Measurements from ENCODE around the gene NUDT4B. TPM values are rescaled to one million over a fixed set of nuclear protein-coding genes. Genes with fewer than 3 reads are reported as not detected.
A peak's percentile ranks its signal among the peaks of the same experiment; 100 is the strongest.
"Not testable (repeated sequence)": the region's sequence is repeated elsewhere in the genome, so short reads cannot be mapped to it uniquely, and the experiment has no call there.

Gene NUDT4B
- total RNA-seq, 1 donor: 75.6 TPM

DNA sequence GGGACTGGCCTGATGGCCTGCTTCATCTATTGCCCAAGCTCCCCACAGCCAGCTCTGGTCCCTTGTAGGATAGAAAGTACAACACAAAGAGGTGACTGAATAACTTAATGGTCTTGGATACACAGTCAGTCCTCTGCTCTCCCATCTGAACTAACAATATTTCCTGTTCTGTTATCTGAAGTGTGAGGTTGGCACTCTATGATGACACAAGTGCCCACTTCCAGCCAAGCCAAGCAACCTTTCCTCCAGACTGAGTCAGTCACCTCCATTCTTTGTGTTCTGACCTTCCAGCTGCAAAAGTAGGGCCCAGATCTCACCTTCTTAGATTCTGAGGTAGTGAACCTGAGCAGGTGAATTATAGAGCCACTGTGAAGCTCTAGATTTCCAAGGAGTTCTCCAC lies 8.9 kb downstream of the NUDT4B start:
- not testable (repeated sequence) for H3K4me1 ChIP-seq (ENCODE audit: insufficient read depth, low read length); H3K4me3 ChIP-seq (ENCODE audit: insufficient read depth, low read length); H3K27me3 ChIP-seq (ENCODE audit: insufficient read depth, low read length); H3K4me2 ChIP-seq (ENCODE audit: insufficient read depth, low read length); H3K9me3 ChIP-seq (ENCODE audit: low read depth, low read length); H4K20me1 ChIP-seq (ENCODE audit: insufficient read depth, low read length); H3K36me3 ChIP-seq (ENCODE audit: insufficient read depth, low read length); H3K79me2 ChIP-seq (ENCODE audit: insufficient read depth, low read length); H2AFZ ChIP-seq (ENCODE audit: low read length); DNase-seq (ENCODE audit: insufficient read length, low spot score, missing footprints); H3K27ac ChIP-seq (ENCODE audit: low read depth, low read length)

DNA sequence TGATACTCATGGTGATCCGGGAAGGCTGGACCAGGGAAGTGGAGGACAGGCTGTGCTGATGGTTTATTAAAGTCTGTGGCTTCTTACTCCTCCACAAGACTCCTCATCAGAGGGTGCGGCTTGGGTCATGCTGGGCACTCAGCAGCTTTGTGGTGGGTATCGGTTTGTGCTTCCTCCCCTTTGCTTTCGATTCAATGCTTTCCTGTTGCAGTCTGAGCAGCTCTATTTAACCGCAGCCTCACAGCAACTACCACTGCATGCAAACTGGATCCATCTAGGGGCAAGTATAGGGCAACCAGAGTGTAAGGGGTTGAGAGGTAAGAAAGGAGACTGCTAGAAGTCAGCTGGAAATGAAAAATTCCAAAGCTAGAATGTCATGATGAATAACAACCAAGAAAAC lies 9.8 kb downstream of the NUDT4B start:
- not testable (repeated sequence) for H3K36me3 ChIP-seq (ENCODE audit: insufficient read depth, low read length); H3K9me3 ChIP-seq (ENCODE audit: low read depth, low read length); H2AFZ ChIP-seq (ENCODE audit: low read length); H3K27me3 ChIP-seq (ENCODE audit: insufficient read depth, low read length); H3K27ac ChIP-seq (ENCODE audit: low read depth, low read length); DNase-seq (ENCODE audit: insufficient read length, low spot score, missing footprints); H4K20me1 ChIP-seq (ENCODE audit: insufficient read depth, low read length); H3K4me1 ChIP-seq (ENCODE audit: insufficient read depth, low read length); H3K4me3 ChIP-seq (ENCODE audit: insufficient read depth, low read length); H3K4me2 ChIP-seq (ENCODE audit: insufficient read depth, low read length); H3K79me2 ChIP-seq (ENCODE audit: insufficient read depth, low read length)

DNA sequence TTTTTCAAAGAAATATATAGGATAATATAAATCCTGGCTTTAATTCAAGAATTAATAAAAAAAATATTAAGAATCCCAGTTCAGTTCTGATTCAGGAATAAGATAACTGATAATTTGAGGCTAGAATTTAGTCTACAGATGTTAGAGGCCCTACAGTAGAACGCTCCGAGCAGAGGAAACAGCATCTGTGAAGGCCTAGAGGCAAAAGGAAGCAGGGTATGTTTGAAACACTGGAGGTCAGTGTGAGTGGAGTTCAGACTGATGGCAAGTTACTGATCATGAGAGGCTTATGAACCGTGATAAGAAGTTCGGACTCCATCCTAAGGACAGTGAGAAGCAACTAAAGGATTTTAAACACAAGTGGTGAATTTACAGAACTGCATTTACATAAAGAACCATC lies 10.4 kb downstream of the NUDT4B start:
- not testable (repeated sequence) for DNase-seq (ENCODE audit: insufficient read length, low spot score, missing footprints); H3K4me2 ChIP-seq (ENCODE audit: insufficient read depth, low read length); H3K4me3 ChIP-seq (ENCODE audit: insufficient read depth, low read length); H3K27me3 ChIP-seq (ENCODE audit: insufficient read depth, low read length); H3K79me2 ChIP-seq (ENCODE audit: insufficient read depth, low read length); H2AFZ ChIP-seq (ENCODE audit: low read length); H3K36me3 ChIP-seq (ENCODE audit: insufficient read depth, low read length); H3K4me1 ChIP-seq (ENCODE audit: insufficient read depth, low read length); H3K9me3 ChIP-seq (ENCODE audit: low read depth, low read length); H4K20me1 ChIP-seq (ENCODE audit: insufficient read depth, low read length); H3K27ac ChIP-seq (ENCODE audit: low read depth, low read length)

DNA sequence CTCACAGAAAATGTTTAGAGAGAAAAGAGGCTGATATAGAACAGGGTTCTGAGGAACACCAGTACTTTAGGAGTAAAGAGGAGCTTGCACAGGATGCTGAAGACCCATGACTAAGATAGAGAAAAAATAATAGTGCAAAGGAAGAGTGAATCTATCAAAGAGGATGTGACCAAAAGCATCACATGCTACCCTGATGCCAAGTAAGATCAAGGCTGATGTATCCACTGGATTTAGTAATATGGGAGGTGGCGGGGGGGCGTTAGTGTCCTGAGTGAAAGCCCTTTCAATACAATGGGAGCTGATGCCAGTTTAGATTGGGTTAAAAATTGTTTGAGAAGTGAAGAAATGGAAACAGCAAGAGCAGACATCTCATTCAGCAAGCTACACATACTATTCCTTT lies 11.2 kb downstream of the NUDT4B start:
- H2AFZ ChIP-seq (ENCODE audit: low read length); DNase-seq (ENCODE audit: insufficient read length, low spot score, missing footprints); H3K27me3 ChIP-seq (ENCODE audit: insufficient read depth, low read length); H3K9me3 ChIP-seq (ENCODE audit: low read depth, low read length); H3K36me3 ChIP-seq (ENCODE audit: insufficient read depth, low read length); H3K4me1 ChIP-seq (ENCODE audit: insufficient read depth, low read length); H3K4me2 ChIP-seq (ENCODE audit: insufficient read depth, low read length); H3K79me2 ChIP-seq (ENCODE audit: insufficient read depth, low read length); H4K20me1 ChIP-seq (ENCODE audit: insufficient read depth, low read length); H3K4me3 ChIP-seq (ENCODE audit: insufficient read depth, low read length): not testable (repeated sequence)
- peak overlapping the region; percentile 48 for H3K27ac ChIP-seq (ENCODE audit: low read depth, low read length)

DNA sequence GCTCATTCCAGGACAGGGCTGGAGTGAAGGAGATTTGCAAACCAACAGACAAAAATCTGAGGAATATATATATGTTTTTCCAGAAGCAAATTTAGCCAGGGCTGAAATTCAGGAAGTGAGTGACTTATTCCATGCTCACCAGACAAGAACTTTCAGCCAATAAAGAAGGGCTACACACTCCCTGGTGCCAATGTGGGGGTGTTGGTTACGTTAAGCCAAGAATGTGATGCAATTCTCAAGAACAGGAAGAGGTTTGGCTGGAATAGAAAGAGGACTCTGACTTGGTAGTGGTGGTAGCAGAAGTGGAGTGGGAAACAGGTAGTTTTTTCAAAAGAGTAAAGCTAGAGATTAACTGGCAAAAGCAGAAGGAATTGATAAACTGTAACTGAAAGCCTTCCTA lies 11.6 kb downstream of the NUDT4B start:
- H3K4me3 ChIP-seq (ENCODE audit: insufficient read depth, low read length); DNase-seq (ENCODE audit: insufficient read length, low spot score, missing footprints): not testable (repeated sequence)

DNA sequence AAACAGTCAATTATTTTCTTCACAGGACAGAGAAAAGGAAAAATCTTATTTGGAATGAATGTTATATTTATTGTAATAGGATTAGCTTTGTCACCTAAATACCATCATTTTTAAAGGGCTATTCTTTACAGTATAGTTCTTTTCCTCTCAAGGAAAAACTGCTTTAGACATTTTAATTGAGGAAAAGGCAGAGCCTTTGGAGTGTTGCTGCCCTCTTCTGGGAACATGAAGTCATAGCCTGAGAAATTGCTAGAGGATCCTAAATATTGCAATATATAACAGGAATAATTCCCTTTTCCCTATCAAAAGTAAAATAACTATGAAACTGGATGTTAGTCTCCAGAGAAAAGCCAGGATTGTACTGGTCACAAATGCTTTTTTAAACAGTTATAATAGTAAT lies 12.8 kb downstream of the NUDT4B start:
- H3K36me3 ChIP-seq (ENCODE audit: insufficient read depth, low read length); DNase-seq (ENCODE audit: insufficient read length, low spot score, missing footprints); H4K20me1 ChIP-seq (ENCODE audit: insufficient read depth, low read length); H3K27ac ChIP-seq (ENCODE audit: low read depth, low read length); H3K27me3 ChIP-seq (ENCODE audit: insufficient read depth, low read length); H3K4me3 ChIP-seq (ENCODE audit: insufficient read depth, low read length); H3K4me1 ChIP-seq (ENCODE audit: insufficient read depth, low read length); H3K79me2 ChIP-seq (ENCODE audit: insufficient read depth, low read length); H3K9me3 ChIP-seq (ENCODE audit: low read depth, low read length); H2AFZ ChIP-seq (ENCODE audit: low read length); H3K4me2 ChIP-seq (ENCODE audit: insufficient read depth, low read length): not testable (repeated sequence)

More for the DNA sequence above, 11.6 kb downstream of the NUDT4B start:
- not testable (repeated sequence) for H2AFZ ChIP-seq (ENCODE audit: low read length); H4K20me1 ChIP-seq (ENCODE audit: insufficient read depth, low read length); H3K4me1 ChIP-seq (ENCODE audit: insufficient read depth, low read length); H3K79me2 ChIP-seq (ENCODE audit: insufficient read depth, low read length); H3K27ac ChIP-seq (ENCODE audit: low read depth, low read length); H3K4me2 ChIP-seq (ENCODE audit: insufficient read depth, low read length); H3K36me3 ChIP-seq (ENCODE audit: insufficient read depth, low read length); H3K9me3 ChIP-seq (ENCODE audit: low read depth, low read length); H3K27me3 ChIP-seq (ENCODE audit: insufficient read depth, low read length)

DNA sequence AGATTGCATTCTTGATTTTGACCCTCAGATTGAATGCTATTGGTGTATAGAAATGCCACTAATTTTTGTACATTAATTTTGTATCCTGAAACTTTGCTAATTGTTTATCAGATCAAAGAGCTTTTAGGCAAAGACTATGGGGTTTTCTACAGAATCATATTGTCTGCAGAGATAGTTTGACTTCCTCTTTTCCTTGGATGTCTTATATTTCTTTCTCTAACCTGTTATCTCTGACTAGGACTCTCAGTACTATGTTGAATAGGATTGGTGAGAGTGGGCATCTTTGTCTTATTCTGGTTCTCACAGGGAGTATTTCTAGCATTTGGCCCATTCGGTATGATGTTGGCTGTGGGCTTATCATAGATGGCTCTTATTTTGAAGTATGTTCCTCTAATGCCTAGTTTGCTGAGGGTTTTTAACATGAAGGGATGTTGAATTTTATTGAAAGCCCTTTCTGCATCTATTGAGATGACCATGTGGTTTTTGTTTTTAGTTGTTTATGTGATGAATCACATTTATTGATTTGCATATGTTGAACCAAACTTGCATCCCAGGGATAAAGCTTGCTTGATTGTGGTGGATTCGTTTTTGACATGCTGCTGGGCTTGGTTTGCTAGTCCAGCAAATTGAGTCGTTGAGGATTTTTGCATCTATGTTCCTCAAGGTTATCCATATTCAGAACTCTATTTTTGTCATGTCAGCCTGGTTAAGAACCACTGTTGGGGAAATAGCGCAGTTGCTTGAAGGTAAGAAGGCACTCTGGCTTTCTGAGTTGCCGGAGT lies 16.9 kb downstream of the NUDT4B start:
- not testable (repeated sequence) for H4K20me1 ChIP-seq (ENCODE audit: insufficient read depth, low read length); H3K27ac ChIP-seq (ENCODE audit: low read depth, low read length); H3K9me3 ChIP-seq (ENCODE audit: low read depth, low read length); DNase-seq (ENCODE audit: insufficient read length, low spot score, missing footprints); H3K4me2 ChIP-seq (ENCODE audit: insufficient read depth, low read length); H3K4me3 ChIP-seq (ENCODE audit: insufficient read depth, low read length); H3K36me3 ChIP-seq (ENCODE audit: insufficient read depth, low read length); H3K27me3 ChIP-seq (ENCODE audit: insufficient read depth, low read length); H3K79me2 ChIP-seq (ENCODE audit: insufficient read depth, low read length); H3K4me1 ChIP-seq (ENCODE audit: insufficient read depth, low read length); H2AFZ ChIP-seq (ENCODE audit: low read length)

DNA sequence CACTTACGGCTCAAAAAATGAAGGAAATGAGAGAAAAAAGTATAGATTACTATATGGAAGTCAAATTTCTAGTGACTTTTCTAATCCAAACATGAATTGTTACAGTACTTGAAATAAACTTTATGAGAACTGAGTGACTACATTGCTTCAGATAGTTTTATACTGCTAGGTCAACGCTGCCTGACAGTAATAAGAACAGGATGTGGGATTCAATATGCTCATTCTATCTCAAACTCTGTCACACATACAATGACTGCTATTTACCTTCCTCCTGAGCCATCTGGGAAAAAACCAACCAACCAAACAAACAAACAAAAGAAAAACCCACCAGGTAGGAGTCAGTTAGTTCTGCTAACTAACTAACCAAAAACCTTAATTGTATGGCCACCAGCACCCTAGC lies 20.0 kb downstream of the NUDT4B start:
- H3K27me3 ChIP-seq (ENCODE audit: insufficient read depth, low read length); H3K4me3 ChIP-seq (ENCODE audit: insufficient read depth, low read length); H2AFZ ChIP-seq (ENCODE audit: low read length); H3K36me3 ChIP-seq (ENCODE audit: insufficient read depth, low read length); DNase-seq (ENCODE audit: insufficient read length, low spot score, missing footprints); H3K4me1 ChIP-seq (ENCODE audit: insufficient read depth, low read length); H3K4me2 ChIP-seq (ENCODE audit: insufficient read depth, low read length); H4K20me1 ChIP-seq (ENCODE audit: insufficient read depth, low read length); H3K9me3 ChIP-seq (ENCODE audit: low read depth, low read length); H3K27ac ChIP-seq (ENCODE audit: low read depth, low read length); H3K79me2 ChIP-seq (ENCODE audit: insufficient read depth, low read length): not testable (repeated sequence)

DNA sequence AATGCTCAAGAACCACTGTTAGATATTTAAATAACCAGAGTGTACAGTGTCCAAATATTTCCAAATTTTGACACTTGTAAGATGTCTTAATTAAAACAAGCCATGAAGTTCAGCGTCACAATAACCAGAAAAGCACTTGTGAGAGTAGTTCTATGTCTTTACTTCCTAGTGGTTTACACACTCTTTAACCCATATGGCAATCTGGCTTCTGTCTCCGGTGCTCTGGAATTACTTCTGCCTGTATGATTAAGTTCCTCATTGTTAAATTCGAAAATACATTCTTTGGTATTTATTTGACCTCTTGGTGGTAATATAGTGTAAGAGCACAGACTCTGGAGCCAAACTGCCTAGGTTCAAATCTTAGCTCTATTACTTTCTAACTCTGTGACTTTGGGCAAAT lies 20.9 kb downstream of the NUDT4B start:
- not testable (repeated sequence) for DNase-seq (ENCODE audit: insufficient read length, low spot score, missing footprints); H3K36me3 ChIP-seq (ENCODE audit: insufficient read depth, low read length); H3K79me2 ChIP-seq (ENCODE audit: insufficient read depth, low read length); H2AFZ ChIP-seq (ENCODE audit: low read length); H3K9me3 ChIP-seq (ENCODE audit: low read depth, low read length); H4K20me1 ChIP-seq (ENCODE audit: insufficient read depth, low read length); H3K27me3 ChIP-seq (ENCODE audit: insufficient read depth, low read length); H3K4me2 ChIP-seq (ENCODE audit: insufficient read depth, low read length); H3K4me3 ChIP-seq (ENCODE audit: insufficient read depth, low read length); H3K27ac ChIP-seq (ENCODE audit: low read depth, low read length); H3K4me1 ChIP-seq (ENCODE audit: insufficient read depth, low read length)
